GM12878 (cell line): Measurements from ENCODE around the gene POSTN.

Source experiments
- GABPA ChIP-seq: IDR thresholded peaks from 2 replicates; pipeline ENCODE4 v1.6.1; 2014; ENCODE audit warnings: antibody characterized with exemption, low read depth, mild to moderate bottlenecking, inconsistent platforms
- NRF1 ChIP-seq: conservative IDR thresholded peaks from 2 replicates; pipeline ENCODE4 v1.6.1; 2011; ENCODE audit warnings: mild to moderate bottlenecking, low read depth, low read length, improper control_type of control experiment
- POLR2A ChIP-seq: IDR thresholded peaks from 2 replicates; pipeline ENCODE4 v1.6.1; 2011; ENCODE audit warnings: low read depth, mild to moderate bottlenecking, low read length
- SIX5 ChIP-seq: IDR thresholded peaks from 2 replicates; pipeline ENCODE4 v1.6.1; 2011; ENCODE audit warnings: mild to moderate bottlenecking, low read depth, low read length, moderate library complexity; ENCODE audit not compliant: severe bottlenecking
- STAT1 ChIP-seq: fragments of 450-650 bp; conservative IDR thresholded peaks from 2 replicates; pipeline ENCODE4 v1.6.1; 2014; ENCODE audit warnings: antibody characterized with exemption, mild to moderate bottlenecking
- TF ChIP-seq, protein P1 (sequence below), 3 experiments: IDR thresholded peaks in 2 of 3; conservative IDR thresholded peaks in 1 of 3; 2 replicates each; pipeline ENCODE4 v1.5.1; 2011; ENCODE audit warnings: low read depth in 3 of 3, low read length in 3 of 3, mild to moderate bottlenecking in 3 of 3, control low read depth in 2 of 3, moderate library complexity in 2 of 3, inconsistent platforms in 1 of 3, mixed read lengths in 1 of 3; ENCODE audit not compliant: control insufficient read depth in 2 of 3, insufficient read depth in 1 of 3; ENCODE audit errors: extremely low read depth in 1 of 3

DNA sequence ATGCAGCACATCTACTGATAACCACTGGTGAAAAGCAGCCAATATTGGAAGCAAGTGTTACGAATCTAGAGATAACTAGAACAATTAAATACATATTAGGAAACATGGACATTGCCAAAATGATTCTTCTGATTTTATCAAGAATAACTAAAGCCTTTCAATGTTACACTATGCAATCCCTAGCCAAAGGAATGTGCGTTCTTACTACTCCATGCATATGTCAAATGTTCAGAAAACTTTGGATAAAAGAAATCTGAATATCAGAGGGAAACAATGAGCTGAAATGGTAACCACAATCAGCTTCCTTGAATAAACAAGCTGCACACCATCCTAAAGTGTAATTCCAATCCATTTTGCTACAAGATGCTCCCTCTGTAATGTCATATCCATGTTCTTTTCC, 951 bp upstream of the POSTN start:
- TF ChIP-seq SIX5 (no peak), POLR2A (no peak), GABPA (no peak), NRF1 (no peak), STAT1 (no peak)
- TF ChIP-seq, protein P1, sequence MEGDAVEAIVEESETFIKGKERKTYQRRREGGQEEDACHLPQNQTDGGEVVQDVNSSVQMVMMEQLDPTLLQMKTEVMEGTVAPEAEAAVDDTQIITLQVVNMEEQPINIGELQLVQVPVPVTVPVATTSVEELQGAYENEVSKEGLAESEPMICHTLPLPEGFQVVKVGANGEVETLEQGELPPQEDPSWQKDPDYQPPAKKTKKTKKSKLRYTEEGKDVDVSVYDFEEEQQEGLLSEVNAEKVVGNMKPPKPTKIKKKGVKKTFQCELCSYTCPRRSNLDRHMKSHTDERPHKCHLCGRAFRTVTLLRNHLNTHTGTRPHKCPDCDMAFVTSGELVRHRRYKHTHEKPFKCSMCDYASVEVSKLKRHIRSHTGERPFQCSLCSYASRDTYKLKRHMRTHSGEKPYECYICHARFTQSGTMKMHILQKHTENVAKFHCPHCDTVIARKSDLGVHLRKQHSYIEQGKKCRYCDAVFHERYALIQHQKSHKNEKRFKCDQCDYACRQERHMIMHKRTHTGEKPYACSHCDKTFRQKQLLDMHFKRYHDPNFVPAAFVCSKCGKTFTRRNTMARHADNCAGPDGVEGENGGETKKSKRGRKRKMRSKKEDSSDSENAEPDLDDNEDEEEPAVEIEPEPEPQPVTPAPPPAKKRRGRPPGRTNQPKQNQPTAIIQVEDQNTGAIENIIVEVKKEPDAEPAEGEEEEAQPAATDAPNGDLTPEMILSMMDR (IDR thresholded peaks at IDR 0.05 in 2 of 3, conservative IDR thresholded peaks at IDR 0.05 in 1 of 3; ENCODE audit: control insufficient read depth in 2 of 3, extremely low read depth in 1 of 3, insufficient read depth in 1 of 3, low read depth in 3 of 3, low read length in 3 of 3): no peak
